H9 (cell line): ENCODE data around the gene TTLL12. TPM values are rescaled to one million over a fixed set of nuclear protein-coding genes. Genes with fewer than 3 reads are reported as not detected.

ENCODE experiments used
- DNase-seq: peaks from one replicate; pipeline ENCODE4 v3.0.0-alpha.2; 2017
- H2AFZ ChIP-seq: one replicate; pipeline ENCODE4 v1.6.1; 2013; ENCODE audit warnings: mild to moderate bottlenecking, low read length, control low read depth, moderate library complexity
- H2AK5ac ChIP-seq: 2 replicates; pipeline ENCODE4 v1.6.1; 2013; ENCODE audit warnings: low read length, control low read depth, mixed read lengths; ENCODE audit not compliant: insufficient read length
- H2BK120ac ChIP-seq: one replicate; pipeline ENCODE4 v1.6.1; 2013; ENCODE audit warnings: low read depth, mild to moderate bottlenecking, low read length, control low read depth, inconsistent platforms; ENCODE audit not compliant: poor library complexity, severe bottlenecking
- H2BK12ac ChIP-seq: 2 replicates; pipeline ENCODE4 v1.6.1; 2013; ENCODE audit warnings: low read length, control low read depth, mixed read lengths, low read depth; ENCODE audit not compliant: insufficient read length
- H2BK15ac ChIP-seq: 2 replicates; pipeline ENCODE4 v1.6.1; 2013; ENCODE audit warnings: low read depth, low read length, control low read depth
- H2BK20ac ChIP-seq: one replicate; pipeline ENCODE4 v1.6.1; 2013; ENCODE audit warnings: low read depth, mild to moderate bottlenecking, low read length, control low read depth, inconsistent platforms; ENCODE audit not compliant: poor library complexity, severe bottlenecking
- H2BK5ac ChIP-seq: 2 replicates; pipeline ENCODE4 v1.6.1; 2013; ENCODE audit warnings: low read length, control low read depth, mixed read lengths; ENCODE audit not compliant: insufficient read length
- H3K14ac ChIP-seq: 2 replicates; pipeline ENCODE4 v1.6.1; 2013; ENCODE audit warnings: low read length, control low read depth; ENCODE audit not compliant: insufficient read depth
- H3K18ac ChIP-seq: 2 replicates; pipeline ENCODE4 v1.6.1; 2013; ENCODE audit warnings: low read depth, mild to moderate bottlenecking, mixed read lengths, low read length, control low read depth; ENCODE audit not compliant: insufficient read length
- H3K23ac ChIP-seq: 2 replicates; pipeline ENCODE4 v1.6.1; 2013; ENCODE audit warnings: low read length, control low read depth, mixed read lengths, low read depth; ENCODE audit not compliant: insufficient read length
- H3K23me2 ChIP-seq: 2 replicates; pipeline ENCODE4 v1.6.1; 2013; ENCODE audit warnings: low read depth, mild to moderate bottlenecking, mixed read lengths, low read length, control low read depth; ENCODE audit not compliant: insufficient read length, poor library complexity, severe bottlenecking
- H3K27ac ChIP-seq: 2 replicates; pipeline ENCODE4 v1.5.1; 2013; ENCODE audit warnings: low read length, control low read depth, mixed read lengths, low read depth; ENCODE audit not compliant: insufficient read length
- H3K27me3 ChIP-seq: 2 replicates; pipeline ENCODE4 v1.6.1; 2013; ENCODE audit warnings: low read length, control low read depth, inconsistent platforms; ENCODE audit not compliant: insufficient read depth
- H3K4ac ChIP-seq: 2 replicates; pipeline ENCODE4 v1.6.1; 2013; ENCODE audit warnings: low read depth, mild to moderate bottlenecking, control low read depth, inconsistent platforms, low read length, moderate library complexity
- H3K4me1 ChIP-seq: 2 replicates; pipeline ENCODE4 v1.6.1; 2013; ENCODE audit warnings: low read length, control low read depth, inconsistent platforms; ENCODE audit not compliant: insufficient read depth
- H3K4me2 ChIP-seq: 2 replicates; pipeline ENCODE4 v1.6.1; 2013; ENCODE audit warnings: low read length, control low read depth, mixed read lengths; ENCODE audit not compliant: insufficient read length, insufficient read depth
- H3K56ac ChIP-seq: 2 replicates; pipeline ENCODE4 v1.6.1; 2013; ENCODE audit warnings: low read depth, mild to moderate bottlenecking, mixed read lengths, low read length, control low read depth; ENCODE audit not compliant: insufficient read length
- H3K79me1 ChIP-seq: 2 replicates; pipeline ENCODE4 v1.6.1; 2013; ENCODE audit warnings: low read depth, mild to moderate bottlenecking, moderate library complexity, low read length, control low read depth, inconsistent platforms; ENCODE audit not compliant: insufficient read depth, poor library complexity, severe bottlenecking
- H3K79me2 ChIP-seq: 2 replicates; pipeline ENCODE4 v1.6.1; 2013; ENCODE audit warnings: low read length, control low read depth, inconsistent platforms; ENCODE audit not compliant: insufficient read depth
- H3K9ac ChIP-seq: 2 replicates; pipeline ENCODE4 v1.6.1; 2013; ENCODE audit warnings: low read length, control low read depth, mixed read lengths; ENCODE audit not compliant: insufficient read length; ENCODE audit errors: extremely low read depth
- H3K9me3 ChIP-seq: one replicate; pipeline ENCODE4 v1.6.1; 2013; ENCODE audit warnings: low read depth, low read length, inconsistent platforms; ENCODE audit not compliant: control insufficient read depth
- H3T11ph ChIP-seq: one replicate; pipeline ENCODE4 v1.6.1; 2013; ENCODE audit warnings: mild to moderate bottlenecking, low read length, control low read depth, inconsistent platforms
- H4K20me1 ChIP-seq: one replicate; pipeline ENCODE4 v1.6.1; 2013; ENCODE audit not compliant: control insufficient read depth, insufficient read length, insufficient read depth
- H4K5ac ChIP-seq: 2 replicates; pipeline ENCODE4 v1.6.1; 2013; ENCODE audit warnings: low read depth, mild to moderate bottlenecking, mixed read lengths, low read length, control low read depth; ENCODE audit not compliant: insufficient read length
- H4K8ac ChIP-seq: replicated peaks from 2 replicates; pipeline ENCODE4 v1.6.1; 2013; ENCODE audit warnings: low read length, control low read depth, mixed read lengths, low read depth; ENCODE audit not compliant: insufficient read length
- H4K91ac ChIP-seq: 2 replicates; pipeline ENCODE4 v1.6.1; 2013; ENCODE audit warnings: low read depth, mild to moderate bottlenecking, moderate library complexity, mixed read lengths, low read length, control low read depth; ENCODE audit not compliant: insufficient read length
- H3K27ac Mint-ChIP-seq, 3 experiments: 2 replicates in 2 of 3; 3 replicates in 1 of 3; pipeline ENCODE4 v1.8.0; 2020 to 2021; ENCODE audit warnings: mixed read lengths in 3 of 3, mild to moderate bottlenecking in 1 of 3, moderate library complexity in 1 of 3
- H3K27me3 Mint-ChIP-seq: 2 replicates; pipeline ENCODE4 v1.8.0; 2021; ENCODE audit warnings: low read depth, mild to moderate bottlenecking, moderate library complexity, mixed read lengths
- H3K36me3 Mint-ChIP-seq, 3 experiments: 2 replicates in 2 of 3; 3 replicates in 1 of 3; pipeline ENCODE4 v1.8.0; 2020 to 2021; ENCODE audit warnings: low read depth in 3 of 3, mixed read lengths in 3 of 3; ENCODE audit not compliant: insufficient read depth in 1 of 3
- H3K4me1 Mint-ChIP-seq, 2 experiments: 2 replicates each; pipeline ENCODE4 v1.8.0; 2020; ENCODE audit warnings: mixed read lengths in 2 of 2
- H3K4me3 Mint-ChIP-seq, 2 experiments: 2 replicates in 1 of 2; 3 replicates in 1 of 2; pipeline ENCODE4 v1.8.0; 2020 to 2021; ENCODE audit warnings: mild to moderate bottlenecking in 2 of 2, mixed read lengths in 2 of 2, moderate library complexity in 1 of 2
- H3K9me3 Mint-ChIP-seq, 2 experiments: 2 replicates in 1 of 2; 3 replicates in 1 of 2; pipeline ENCODE4 v1.8.0; 2020; ENCODE audit warnings: mild to moderate bottlenecking in 2 of 2, mixed read lengths in 2 of 2, moderate library complexity in 1 of 2
- CTCF ChIP-seq: fragments of 200-600 bp; sonication (generic); conservative IDR thresholded peaks from 3 replicates; pipeline ENCODE4 v1.8.0; 2021; ENCODE audit warnings: antibody characterized with exemption, mild to moderate bottlenecking
- WGBS: extraction: QIAGEN DNeasy Blood & Tissue Kit; methylation state at CpG from one replicate; pipeline ENCODE4 v1.1.7; 2013; ENCODE audit warnings: missing lambda C conversion rate, low lambda C conversion rate, mixed read lengths; ENCODE audit not compliant: insufficient read length; ENCODE audit errors: extremely low coverage; 5-methylcytosine and 5-hydroxymethylcytosine counted together
- total RNA-seq: library from RNA; stranded (reverse); gene quantifications from 2 replicates; pipeline ENCODE4 v1.2.1, GENCODE V29; 2021

TTLL12 gene
- total RNA-seq, 1 experiment from 2014 or later: 89.6 TPM

DNA sequence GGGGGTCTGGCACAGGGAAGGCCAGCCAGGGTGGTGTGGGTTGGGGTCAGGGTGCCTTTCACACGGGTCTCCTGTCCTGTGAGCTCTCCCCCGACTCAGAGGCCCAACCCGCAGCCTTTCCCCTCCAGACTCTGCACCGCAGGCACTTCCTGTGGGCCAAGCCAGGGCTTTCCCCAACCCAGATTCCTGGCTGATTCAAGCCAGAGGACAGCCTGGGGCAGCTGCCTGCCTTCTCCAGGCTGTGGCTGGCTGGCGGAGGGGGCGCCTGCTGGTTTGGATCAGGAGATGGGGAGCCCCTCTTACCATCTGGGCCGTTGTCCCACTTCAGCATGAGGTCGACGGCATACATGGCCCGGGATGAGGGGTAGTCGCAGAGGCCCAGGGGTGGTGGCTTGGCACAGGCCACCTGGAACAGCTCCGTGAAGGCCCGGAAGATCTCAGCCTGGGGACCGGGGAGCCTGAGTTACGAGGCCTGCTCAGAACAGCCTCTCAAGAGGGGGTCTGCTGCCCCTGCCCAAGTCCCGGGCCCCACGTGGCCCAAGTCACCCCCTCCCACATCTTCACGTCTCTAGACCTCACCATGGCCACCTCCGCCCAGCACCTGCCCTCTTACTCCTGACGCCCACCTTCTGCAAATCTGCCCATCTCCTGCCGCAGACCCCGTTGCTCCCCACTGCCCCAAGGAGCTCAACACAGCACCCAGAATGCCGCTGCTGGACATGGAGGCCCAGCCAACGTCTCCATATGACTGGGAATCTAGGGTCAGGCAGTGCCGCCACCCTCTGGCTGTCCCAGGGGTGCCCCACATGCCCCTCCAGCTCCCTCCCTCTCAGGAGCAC lies 18.2 kb downstream of the TTLL12 start:
- no peak overlapping the region for H2BK5ac ChIP-seq
- no CpG with 5 or more reads among the region's 25 CpGs for WGBS
- H4K91ac ChIP-seq: no peak overlapping the region
- H3K27me3 ChIP-seq: no peaks in the 10 kb centered on the region
- no peak overlapping the region for H3K4ac ChIP-seq
- no peak overlapping the region for H4K5ac ChIP-seq
- H3K27ac Mint-ChIP-seq: peak overlapping the region in 2 of 3 experiments; percentile 81; a peak in 4 of 7 replicates
- no peaks in the 10 kb centered on the region for H3K79me2 ChIP-seq
- no peak overlapping the region for H3K4me2 ChIP-seq
- H3K27me3 Mint-ChIP-seq: no peaks in the 10 kb centered on the region; the same call in none of the 2 replicates
- no peak for TF ChIP-seq CTCF
- DNase-seq: no peak
- H4K8ac ChIP-seq: no peak overlapping the region
- H3K4me1 Mint-ChIP-seq: peaks cover 0 to 3% of the 10 kb centered on the region in 2 experiments; a peak in 1 of 4 replicates
- H3K4me1 ChIP-seq: no peaks in the 10 kb centered on the region
- no peaks in the 10 kb centered on the region for H3K9me3 Mint-ChIP-seq
- no peaks in the 10 kb centered on the region for H4K20me1 ChIP-seq
- H3K27ac ChIP-seq: no peak overlapping the region
- no peak overlapping the region for H3T11ph ChIP-seq
- no peak overlapping the region for H3K18ac ChIP-seq
- H2BK12ac ChIP-seq: no peak overlapping the region
- H3K36me3 Mint-ChIP-seq: peaks cover 19 to 67% (median 57%) of the 10 kb centered on the region in 3 experiments; a peak in 6 of 7 replicates
- H3K79me1 ChIP-seq: no peaks in the 10 kb centered on the region
- no peak overlapping the region for H2BK20ac ChIP-seq
- no peak overlapping the region for H2AFZ ChIP-seq
- no peak overlapping the region; the same call in 1 of the 2 replicates for H3K14ac ChIP-seq
- H3K23ac ChIP-seq: no peak overlapping the region
- H3K4me3 Mint-ChIP-seq: peak overlapping the region in 1 of 2 experiments; percentile 25; a peak in 1 of 5 replicates
- no peaks in the 10 kb centered on the region for H3K23me2 ChIP-seq
- H3K9ac ChIP-seq: no peak overlapping the region
- H2BK120ac ChIP-seq: no peak overlapping the region
- no peak overlapping the region for H3K56ac ChIP-seq
- H3K9me3 ChIP-seq: no peaks in the 10 kb centered on the region
- no peak overlapping the region for H2AK5ac ChIP-seq
- H2BK15ac ChIP-seq: no peak overlapping the region
